ENCODE measurements around the gene PFDN6. TPM values are rescaled to one million over a fixed set of nuclear protein-coding genes. Genes with fewer than 3 reads are reported as not detected.

Gene PFDN6
- total and polyA plus RNA-seq, 10 of the 15 experiments (the other 5 are each of a cell fraction or from before 2014, with no cell fraction given): 3.1 to 168 (median 82.6) TPM

GRCh38 chr6:33248932-33249731 is 40.3 kb upstream of the PFDN6 start (continued):
- TF ChIP-seq E2F8 (IDR thresholded peaks at IDR 0.05; ENCODE audit: low read depth, partially characterized antibody) (no peak), RB1 (IDR thresholded peaks at IDR 0.05; ENCODE audit: borderline replicate concordance) (no peak), BCLAF1 (IDR thresholded peaks at IDR 0.05) (no peak), ZZZ3 (IDR thresholded peaks at IDR 0.05; ENCODE audit: control insufficient read depth, insufficient read length, low read depth) (no peak), NRF1 (conservative IDR thresholded peaks at IDR 0.05; ENCODE audit: low read depth, low read length) (peak; percentile 48), KDM1A (IDR thresholded peaks at IDR 0.05; ENCODE audit: borderline replicate concordance) (no peak), CHD2 (IDR thresholded peaks at IDR 0.05; ENCODE audit: borderline replicate concordance, low read depth, low read length) (peak; percentile 74), CEBPB (IDR thresholded peaks at IDR 0.05; ENCODE audit: borderline replicate concordance in 1 of 2, low read depth in 2 of 2, low read length in 2 of 2) (no peak), EP300 (IDR thresholded peaks at IDR 0.05; ENCODE audit: borderline replicate concordance in 1 of 2, control insufficient read depth in 1 of 2, low read depth in 2 of 2, low read length in 2 of 2) (0 out of 4 replicates have a peak, but pooled peaks of 1 of the 2 experiments have one; percentile 23), FOS (IDR thresholded peaks at IDR 0.05; ENCODE audit: borderline replicate concordance, extremely low read depth, insufficient read length) (peak; percentile 22), ZNF622 (IDR thresholded peaks at IDR 0.05) (no peak), SIX5 (IDR thresholded peaks at IDR 0.05; ENCODE audit: low read depth, low read length, severe bottlenecking) (no peak), SREBF2 (IDR thresholded peaks at IDR 0.05; ENCODE audit: low read length) (no peak), DPF2 (IDR thresholded peaks at IDR 0.05) (0 out of 2 replicates have a peak, but pooled peaks have one; percentile 38), ATF3 (IDR thresholded peaks at IDR 0.05; ENCODE audit: borderline replicate concordance, extremely low read depth, low read depth, low read length) (no peak), IRF4 (IDR thresholded peaks at IDR 0.05; ENCODE audit: low read depth, low read length) (no peak), BACH1 (IDR thresholded peaks at IDR 0.05; ENCODE audit: borderline replicate concordance) (peak; percentile 69; the same call in 1 of the 2 replicates), IRF3 (IDR thresholded peaks at IDR 0.05) (peak; percentile 83), ZNF274 (IDR thresholded peaks at IDR 0.05; ENCODE audit: insufficient read depth, insufficient read length) (no peak), CREM (IDR thresholded peaks at IDR 0.05; ENCODE audit: low read depth) (peak; percentile 57; the same call in 1 of the 2 replicates), SMAD5 (IDR thresholded peaks at IDR 0.05; ENCODE audit: low read depth) (peak; percentile 78; the same call in 1 of the 2 replicates), ETV6 (conservative IDR thresholded peaks at IDR 0.05 in 1 of 2, IDR thresholded peaks at IDR 0.05 in 1 of 2; ENCODE audit: borderline replicate concordance in 1 of 2, low read depth in 1 of 2) (no peak), TBL1XR1 (IDR thresholded peaks at IDR 0.05; ENCODE audit: low read depth, low read length) (peak; percentile 13; the same call in 1 of the 2 replicates)
